Measurements from ENCODE around the gene CCL26.

DNA sequence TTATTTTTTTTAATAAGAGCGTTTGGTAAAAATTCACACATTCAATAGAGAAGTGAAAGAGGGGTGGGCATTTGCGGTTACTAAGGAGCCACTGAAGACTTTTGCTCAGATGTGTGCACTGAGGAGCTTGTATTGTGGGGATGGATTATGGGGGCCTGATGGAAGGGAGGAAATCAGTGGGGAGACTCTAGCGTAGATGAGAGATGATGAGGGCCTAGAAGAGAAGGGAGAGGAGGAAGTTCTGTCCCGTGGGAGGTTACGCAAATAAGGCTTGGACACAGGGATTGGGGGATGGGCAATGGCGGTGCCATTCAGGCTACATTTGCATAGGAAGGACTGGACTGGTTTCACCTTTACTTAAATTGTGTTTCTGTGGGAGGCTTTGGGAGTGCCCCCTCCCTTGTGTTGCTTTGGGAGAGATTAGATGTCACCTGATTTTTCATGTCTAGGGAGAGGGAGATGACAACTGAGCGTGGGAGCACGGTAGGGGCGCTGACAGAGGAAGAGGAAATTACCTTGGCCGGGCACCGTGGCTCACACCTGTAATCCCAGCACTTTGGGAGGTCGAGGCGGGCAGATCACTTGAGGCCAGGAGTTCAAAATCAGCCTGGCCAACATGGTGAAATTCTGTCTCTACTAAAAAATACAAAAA lies 31.0 kb downstream of the CCL26 start:
- TF ChIP-seq ZNF660 (tag by site-specific recombination; IDR thresholded peaks at IDR 0.05) (no peak), CTCF (tag by site-specific recombination; IDR thresholded peaks at IDR 0.05) (no peak), ZBTB8A (tag by site-specific recombination; IDR thresholded peaks at IDR 0.05) (no peak), MEIS1 (CRISPR knock-in tag; IDR thresholded peaks at IDR 0.05; ENCODE audit: borderline replicate concordance) (no peak), ZNF341 (tag by site-specific recombination; IDR thresholded peaks at IDR 0.05; ENCODE audit: low read depth) (no peak), ZBTB1 (tag by site-specific recombination; IDR thresholded peaks at IDR 0.05) (no peak), KLF16 (tag by site-specific recombination; IDR thresholded peaks at IDR 0.05) (no peak), ZNF138 (tag by site-specific recombination; IDR thresholded peaks at IDR 0.05; ENCODE audit: borderline replicate concordance) (no peak), ZNF626 (tag by site-specific recombination; IDR thresholded peaks at IDR 0.05) (no peak)

Measured in HEK293 (cell line).